ENCODE data around the gene TUBGCP2.
"Not testable (repeated sequence)": the region's sequence is repeated elsewhere in the genome, so short reads cannot be mapped to it uniquely, and the experiment has no call there.

The TUBGCP2 gene

DNA sequence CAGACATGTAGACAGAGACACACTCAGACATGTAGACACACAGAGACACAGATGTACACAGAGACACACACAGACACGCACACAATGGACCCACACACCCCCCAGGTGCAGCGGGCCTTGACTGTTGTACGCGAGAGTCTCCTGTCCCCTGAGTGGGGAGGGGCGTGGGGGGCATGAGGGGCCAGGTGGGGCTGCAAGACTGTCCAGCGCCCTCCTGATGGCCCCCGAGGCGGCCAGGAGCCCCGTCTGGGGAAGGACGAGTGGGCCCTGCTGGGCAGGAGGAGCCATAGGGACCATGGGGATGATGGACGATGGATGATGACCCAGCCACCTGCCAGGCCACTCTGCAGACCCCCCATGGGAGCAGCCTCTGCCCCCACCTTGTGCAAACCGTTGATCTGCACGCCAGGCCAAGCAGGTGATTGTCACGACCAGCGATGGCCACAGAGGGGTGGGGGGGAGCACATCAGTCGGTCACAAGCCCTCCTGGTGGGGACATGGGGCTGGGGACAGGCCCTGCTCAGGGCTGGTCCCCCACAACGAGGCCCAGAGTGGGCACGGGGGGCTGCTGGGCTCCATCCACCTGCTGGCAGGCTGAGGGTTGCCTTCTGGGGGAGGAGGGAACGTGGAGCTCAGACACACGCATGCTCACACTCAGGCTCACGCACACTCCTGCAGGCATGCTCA, 59.4 kb downstream of the TUBGCP2 start:
- DNase-seq (ENCODE audit: low read depth in 1 of 2, low spot score in 1 of 2) = no peak

DNA sequence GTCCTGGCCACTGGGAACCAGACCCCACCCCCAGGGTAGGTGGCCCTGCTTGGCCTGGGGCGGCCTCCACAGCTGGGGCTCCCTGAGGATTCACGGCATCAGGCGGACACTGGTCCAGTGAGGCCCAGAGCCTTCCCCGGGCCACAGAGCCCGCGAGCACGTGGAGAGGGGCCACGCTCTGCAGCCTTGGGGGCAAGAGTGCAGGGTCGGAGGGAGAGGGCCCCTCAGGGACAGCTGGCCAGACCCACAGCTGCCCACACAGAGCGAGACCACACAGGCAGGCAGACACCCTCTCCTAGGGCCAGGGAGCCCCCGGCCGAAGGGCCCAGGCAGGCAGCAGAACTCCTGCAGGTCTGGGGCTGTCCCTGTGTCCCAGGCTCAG, 60.3 kb downstream of the TUBGCP2 start:
- DNase-seq (ENCODE audit: low read depth in 1 of 2, low spot score in 1 of 2) = no peak

DNA sequence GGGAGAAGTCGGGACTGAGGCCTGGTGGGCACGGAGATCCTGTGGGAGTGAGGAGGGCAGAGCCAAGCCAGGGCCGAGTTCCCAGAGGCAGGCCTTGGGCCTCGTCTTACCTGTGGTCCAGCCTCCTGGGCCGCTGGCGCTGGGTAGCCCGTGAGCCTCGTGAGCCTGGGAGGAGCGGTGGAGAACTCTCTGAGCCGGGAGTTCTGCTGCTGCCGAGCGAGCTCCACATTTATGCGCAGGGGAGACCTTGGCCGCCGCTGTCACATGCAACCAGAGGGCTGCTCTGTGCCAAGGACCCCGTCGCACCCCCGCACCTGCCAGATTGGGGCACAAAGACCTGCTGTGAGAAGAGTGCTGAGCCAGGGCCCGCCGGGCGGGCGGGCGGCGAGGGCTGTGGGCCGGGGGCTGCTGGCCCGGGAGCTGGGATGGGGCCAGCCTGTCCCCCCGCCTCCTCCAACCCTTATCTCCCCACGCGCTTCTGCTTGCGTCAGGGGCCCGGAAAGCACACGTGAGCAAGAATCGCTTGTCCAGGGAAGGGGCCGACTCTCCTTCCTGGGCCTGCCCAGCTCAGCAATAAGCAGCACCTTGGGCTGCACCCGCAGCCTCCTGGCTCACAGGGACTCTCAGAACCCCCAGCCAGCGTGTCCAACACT, 60.9 kb downstream of the TUBGCP2 start:
- DNase-seq (ENCODE audit: low read depth in 1 of 2, low spot score in 1 of 2) = no peak

DNA sequence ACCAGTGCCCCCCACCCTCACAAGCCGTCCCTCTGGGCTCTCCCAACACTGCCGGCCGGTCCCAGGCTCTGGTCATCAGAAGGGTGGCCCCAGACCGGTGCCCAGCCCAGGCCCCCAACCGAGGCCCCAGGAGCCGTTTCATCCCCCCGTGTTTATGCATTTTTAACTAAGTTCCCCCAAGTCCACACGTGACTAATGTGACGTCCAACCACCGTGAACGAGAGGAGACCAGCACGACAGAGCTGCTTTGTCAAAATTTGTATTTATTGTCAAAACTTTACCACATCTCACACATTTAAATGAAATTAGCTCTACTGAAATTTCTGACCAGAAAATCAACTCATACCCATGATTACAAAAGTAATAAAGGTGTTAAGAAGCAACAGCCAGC, 62.4 kb downstream of the TUBGCP2 start:
- no peak for DNase-seq (ENCODE audit: low read depth in 1 of 2, low spot score in 1 of 2)

DNA sequence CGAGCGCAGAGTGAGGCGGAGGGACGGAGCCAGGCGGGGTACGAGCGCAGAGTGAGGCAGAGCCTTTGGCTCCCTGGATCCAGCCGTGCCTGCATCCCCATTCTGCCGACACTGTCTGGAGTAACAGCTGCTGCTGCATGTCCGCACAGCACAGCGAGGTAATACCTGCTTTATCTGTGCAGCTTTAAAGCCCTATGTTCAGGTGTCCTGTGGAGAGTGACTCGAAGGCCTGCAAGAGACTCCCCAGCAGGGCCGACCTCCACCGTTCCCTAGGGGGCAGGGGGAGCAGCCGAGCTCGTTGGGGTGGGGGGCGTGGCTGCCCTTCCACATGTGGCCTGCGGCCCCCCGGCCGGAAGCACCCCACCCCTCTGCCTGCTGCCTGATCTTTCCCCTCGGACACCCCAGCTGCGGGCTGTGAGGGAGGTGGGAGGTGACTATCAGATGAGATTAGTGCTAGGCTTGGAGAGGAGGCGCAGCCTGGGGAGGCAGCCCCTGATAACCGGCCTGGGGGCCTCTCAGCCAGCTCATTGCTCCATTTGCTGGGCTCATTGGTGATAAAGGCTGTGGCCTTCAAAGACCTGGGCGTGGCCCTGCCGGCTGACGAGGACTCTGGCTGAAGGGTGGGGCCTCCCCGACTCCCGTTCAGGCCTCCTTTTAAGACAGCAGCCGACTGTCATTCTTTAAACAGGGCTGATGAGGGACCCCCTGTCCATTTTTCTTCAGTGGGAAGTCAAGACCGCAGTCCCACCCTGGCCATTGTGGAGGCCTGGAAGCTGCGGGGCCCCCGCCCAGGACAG, 63.0 kb downstream of the TUBGCP2 start:
- no peak for DNase-seq (ENCODE audit: low read depth in 1 of 2, low spot score in 1 of 2)

DNA sequence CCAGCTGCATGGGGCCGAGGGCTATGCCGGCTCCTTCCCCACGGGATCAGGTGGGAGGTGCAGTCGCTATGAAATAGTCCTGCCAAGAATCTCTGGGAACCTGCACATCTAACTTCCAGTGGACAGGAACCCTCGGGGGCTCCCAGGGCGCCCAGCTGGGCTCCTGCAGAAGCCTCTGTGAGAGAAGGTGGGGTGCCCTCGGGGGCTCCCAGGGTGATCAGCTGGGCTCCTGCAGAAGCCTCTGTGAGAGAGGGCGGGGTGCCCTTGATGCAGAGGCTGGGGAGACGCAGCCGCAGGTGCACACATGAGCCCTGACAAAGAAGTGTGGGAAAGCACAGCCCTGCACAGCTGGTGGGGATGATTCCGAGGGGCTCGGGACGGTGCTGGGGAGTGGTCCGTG, 65.1 kb downstream of the TUBGCP2 start:
- no peak for DNase-seq (ENCODE audit: low read depth in 1 of 2, low spot score in 1 of 2)

DNA sequence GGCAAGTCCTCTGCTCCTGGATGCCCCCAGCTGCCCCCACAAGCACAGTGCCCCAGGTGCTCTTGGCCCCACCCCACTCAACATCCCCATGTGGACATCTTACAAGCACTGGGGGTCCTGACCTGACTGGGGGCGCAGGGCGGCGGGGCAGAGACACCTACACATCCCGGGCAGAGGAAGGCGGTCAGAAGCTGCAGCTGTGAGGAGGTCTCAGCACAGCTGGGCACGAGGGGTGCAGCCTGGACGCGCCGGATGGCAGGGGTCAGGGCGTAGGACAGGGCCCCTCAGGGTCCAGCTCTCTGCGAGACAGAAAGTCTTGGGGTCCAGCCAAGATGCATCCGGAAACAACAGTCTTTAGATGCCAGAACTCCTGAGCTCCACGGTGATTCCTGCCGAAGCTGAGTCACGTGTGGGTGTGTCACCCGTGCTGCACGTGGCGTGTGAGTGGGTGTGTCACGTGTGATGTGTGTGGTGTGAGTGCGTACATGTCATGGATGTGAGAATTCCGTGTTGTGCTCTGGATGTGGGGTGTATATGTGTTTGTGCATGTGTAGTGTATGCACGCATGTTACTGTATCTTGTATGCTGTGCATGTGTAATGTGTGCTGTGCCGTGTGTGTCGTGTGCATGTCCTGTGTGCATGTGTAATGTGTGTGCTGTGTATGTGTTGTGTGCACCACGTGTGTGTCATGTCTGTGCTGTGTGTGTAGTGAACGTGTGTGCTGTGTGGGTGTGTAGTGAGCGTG, 65.9 kb downstream of the TUBGCP2 start:
- DNase-seq (ENCODE audit: low read depth in 1 of 2, low spot score in 1 of 2) = no peak

DNA sequence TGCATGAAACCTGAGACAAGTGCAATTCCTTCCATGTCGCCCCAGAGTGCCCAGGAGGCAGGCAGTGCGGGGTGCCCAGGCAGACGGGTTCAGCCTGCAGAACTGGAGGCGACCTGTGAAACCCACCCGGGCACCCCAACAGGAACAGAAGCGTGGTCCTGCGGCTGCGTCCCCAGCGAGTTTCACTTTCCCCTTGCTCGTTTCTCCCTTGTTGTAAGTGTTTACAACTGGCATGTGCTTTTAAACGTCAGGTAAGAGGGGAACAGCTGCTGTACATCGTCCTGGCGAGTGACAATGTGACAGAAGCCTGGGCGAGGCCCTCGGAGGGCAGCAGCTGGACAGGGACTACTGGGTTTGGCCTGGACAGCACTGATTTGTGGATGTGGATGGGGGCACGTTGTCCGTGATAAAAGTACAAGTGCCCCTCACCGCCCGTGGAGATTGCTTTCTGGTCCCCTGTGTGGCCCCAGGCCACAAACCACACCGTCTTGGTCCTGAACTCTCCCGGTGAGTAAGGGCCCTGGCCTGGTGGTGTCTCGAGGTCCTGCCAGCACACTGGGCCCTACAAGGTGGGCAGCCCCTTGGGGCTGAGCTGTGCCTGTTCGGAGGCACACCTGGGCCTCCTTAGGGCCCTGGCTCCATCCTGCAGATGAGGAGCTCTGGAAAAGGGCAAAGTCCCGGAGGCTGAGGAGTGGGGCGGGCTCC, 67.0 kb downstream of the TUBGCP2 start:
- DNase-seq (ENCODE audit: low read depth in 1 of 2, low spot score in 1 of 2) = no peak

DNA sequence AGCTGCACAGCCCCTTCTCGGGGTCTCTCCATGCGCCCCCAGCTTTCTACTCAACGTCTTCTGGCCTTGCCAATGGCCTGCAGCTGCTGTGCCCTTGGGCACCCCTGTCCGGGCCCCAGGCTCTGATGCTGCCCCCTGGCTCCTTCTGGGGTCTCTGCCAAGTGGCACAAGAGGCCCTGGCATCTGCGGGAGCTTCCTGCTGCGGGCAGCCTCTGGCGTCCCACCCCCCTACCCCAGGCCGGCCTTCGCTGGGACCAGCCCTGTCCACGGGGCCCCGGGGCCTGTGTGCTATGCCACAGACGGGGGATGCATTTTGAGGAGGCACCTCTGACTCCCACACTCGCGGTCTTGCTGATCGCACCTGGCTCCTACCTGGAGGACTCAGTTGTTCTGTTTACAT, 68.7 kb downstream of the TUBGCP2 start:
- no peak for DNase-seq (ENCODE audit: low read depth in 1 of 2, low spot score in 1 of 2)

DNA sequence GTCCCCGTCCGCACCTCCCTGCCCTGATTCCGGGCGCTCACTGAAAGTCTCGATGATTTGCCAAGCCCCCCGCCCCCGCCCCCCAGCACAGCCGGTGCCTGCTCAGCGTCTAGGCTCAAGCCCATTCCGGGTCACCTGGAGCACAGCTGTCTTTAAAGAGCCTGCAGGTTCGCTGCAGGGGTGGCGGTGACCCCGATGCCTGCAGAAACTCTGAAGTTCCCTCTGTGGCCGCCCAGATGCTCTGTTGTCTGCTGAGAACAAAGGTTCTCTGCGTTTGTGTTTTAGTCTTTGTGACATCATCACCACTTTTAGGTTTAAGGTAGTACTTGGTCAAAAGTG, 70.2 kb downstream of the TUBGCP2 start:
- no peak for DNase-seq (ENCODE audit: low read depth in 1 of 2, low spot score in 1 of 2)

DNA sequence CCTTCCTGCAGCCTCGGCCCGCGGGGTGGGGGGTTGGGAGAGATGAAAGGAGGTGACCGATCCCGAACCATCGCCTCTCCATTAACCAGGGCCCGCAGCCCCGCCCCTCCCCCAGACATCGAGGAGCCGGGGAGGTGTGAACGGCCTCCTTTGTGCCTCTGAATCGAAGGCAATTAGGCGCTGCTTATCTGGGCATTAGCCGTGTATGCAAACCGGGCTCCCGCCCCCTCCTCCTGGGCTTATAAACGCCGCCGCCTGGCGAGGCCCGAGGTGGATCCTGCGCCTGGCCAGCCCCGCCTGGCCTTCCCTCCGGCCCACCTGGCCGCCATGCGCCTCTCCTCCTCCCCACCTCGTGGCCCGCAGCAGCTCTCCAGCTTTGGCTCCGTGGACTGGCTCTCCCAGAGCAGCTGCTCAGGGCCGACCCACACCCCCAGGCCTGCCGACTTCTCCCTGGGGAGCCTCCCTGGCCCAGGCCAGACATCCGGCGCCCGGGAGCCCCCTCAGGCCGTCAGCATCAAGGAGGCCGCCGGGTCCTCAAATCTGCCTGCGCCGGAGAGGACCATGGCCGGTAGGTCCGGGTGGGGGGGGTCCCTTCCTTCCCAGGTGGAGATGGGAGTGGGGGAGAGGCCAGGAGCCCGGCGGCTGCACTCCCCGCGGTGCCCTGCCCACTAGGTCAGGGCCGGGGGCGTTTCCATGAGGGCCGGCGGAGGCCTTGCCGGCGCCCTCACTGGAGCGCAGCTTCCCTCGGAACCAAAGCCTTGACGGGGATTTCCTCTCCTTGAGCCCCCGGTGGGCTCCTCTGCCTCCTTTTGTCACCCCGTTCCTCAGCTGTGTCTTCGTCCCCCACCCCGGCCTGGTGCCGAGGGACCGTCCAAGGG, 70.8 kb downstream of the TUBGCP2 start, which contains the start of gene VENTX:
TSS of gene VENTX (plus strand) at position 268 of the 878 bp plus-strand sequence. CDS start at position 328, 60 bp downstream.
- no peak for DNase-seq (ENCODE audit: low read depth in 1 of 2, low spot score in 1 of 2)

DNA sequence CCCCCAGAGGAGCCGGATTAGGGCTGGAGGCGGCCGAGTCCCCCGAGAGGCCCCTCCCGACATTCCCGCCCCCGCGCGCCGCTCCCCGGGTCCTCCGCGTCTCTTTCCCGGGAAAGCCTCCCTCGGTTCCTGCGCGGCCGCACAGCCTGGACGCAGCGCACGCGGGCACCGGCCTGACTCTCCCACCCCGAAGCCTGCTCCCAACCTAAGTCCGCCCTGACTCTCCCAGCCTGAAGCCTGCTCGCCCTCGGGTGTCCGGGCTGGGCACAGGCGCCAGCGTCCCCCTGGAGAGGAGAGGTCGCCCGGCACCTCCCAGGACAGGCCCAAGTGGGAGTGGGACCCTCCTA, 71.5 kb downstream of the TUBGCP2 start:
- no peak for DNase-seq (ENCODE audit: low read depth in 1 of 2, low spot score in 1 of 2)

DNA sequence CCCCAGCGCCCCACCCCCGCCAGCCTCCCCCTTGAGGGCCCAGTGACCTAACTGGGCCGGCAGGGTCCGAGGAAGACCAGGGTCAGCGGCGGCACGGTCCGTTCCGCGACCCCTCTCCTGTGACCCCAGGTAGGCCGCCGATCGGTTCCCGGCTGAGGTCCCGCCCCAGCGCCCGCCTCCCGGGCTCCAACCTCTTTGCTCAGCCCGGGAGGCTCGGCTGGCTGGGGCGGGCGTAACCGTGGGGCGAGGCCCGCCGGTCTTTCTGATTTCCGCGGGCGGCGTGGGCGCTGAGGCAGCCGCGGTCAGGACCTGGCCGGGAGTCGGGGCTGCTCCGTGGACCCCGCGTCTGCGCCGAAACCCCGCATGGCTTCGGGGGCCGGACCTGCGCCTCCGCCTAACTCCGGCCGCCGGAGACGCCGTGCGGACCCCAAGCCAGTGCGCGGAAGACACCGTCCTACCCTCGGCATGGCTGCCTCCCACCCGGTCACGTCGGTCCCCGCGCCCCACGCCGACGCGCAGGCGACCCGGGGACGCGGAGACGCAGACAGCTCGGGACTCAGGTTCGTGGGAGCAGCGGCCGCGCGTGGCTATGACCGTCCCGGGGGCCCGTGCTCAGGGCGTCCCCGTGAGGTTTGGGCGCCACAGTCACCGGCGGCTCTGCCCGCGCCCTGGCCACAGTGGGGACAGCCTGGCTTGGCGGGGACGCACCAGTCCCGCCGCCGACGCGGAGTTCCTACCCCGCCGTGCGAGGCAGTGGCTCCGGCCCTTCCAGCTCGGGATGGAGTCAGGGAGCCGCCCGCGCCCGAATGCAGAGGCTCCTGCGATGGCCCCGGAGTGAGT, 72.1 kb downstream of the TUBGCP2 start:
- DNase-seq (ENCODE audit: low read depth in 1 of 2, low spot score in 1 of 2) = no peak

DNA sequence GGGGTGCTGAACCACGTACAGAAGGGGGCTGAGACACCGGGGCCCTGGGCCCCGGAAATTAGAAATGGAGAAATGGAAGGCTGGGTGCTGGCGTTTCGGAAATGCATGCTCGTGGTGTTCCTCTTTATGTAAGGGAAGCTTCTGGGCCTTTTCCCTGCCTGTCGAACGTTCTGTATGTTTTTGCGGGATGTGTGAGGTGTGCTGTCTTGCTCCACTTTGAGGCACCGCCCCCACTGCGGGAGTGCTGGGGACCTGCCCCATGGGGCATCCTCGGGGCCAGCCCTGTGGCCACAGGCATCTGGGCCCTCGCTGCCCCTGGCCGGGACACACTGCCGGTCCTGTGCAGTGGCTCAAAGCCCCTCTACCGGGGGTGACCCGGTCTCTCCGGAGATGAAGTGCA, 72.7 kb downstream of the TUBGCP2 start:
- no peak for DNase-seq (ENCODE audit: low read depth in 1 of 2, low spot score in 1 of 2)

DNA sequence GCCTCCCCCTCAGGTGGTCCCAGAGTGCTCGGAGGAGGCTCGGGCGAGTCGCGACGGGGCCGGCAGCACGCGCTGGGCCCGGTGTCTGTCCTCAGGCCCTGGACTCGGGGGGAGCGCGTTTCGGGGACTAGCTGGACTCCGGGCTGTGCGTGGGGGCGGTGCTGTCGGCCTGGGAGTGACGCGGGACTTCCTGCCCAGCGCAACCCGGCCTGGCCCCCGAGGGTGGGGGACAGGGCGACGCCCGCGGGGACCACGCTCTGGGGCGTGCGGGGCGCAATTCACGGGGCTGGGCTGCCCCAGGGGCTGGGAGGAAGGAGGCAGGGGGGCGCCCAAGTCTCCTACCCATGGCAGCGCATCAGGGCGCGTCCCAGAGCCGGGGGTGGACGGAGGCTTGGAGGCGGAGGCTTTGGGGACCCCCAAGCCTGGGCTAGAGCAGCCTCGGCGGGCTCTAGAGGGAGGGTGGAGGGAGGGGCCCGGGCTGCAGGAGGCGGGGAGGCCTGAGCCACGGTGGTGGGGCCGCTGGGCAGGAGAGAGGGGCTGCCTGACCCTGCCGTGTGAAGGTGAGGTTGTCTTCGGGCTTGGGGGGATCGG, 73.3 kb downstream of the TUBGCP2 start:
- DNase-seq (ENCODE audit: low read depth in 1 of 2, low spot score in 1 of 2) = no peak

DNA sequence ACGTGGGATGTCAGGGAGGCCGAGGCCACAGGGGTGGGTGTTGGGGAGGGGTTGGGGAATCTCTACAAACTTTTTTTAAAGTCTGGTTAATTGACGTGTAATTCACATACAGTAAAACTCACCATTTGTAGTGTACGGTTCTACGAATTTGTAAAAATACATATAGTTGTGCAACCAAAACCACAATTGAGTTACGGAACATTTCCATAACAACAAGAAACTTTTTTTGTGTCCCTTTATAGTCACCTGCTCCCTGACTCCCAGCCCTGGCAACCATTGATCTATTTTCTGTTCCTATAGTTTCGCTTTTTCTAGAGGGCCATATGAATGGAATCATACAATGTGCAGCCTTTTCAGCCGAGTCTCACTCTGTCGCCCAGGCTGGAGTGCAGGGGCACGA, 73.9 kb downstream of the TUBGCP2 start:
- not testable (repeated sequence) for DNase-seq (ENCODE audit: low read depth in 1 of 2, low spot score in 1 of 2)

DNA sequence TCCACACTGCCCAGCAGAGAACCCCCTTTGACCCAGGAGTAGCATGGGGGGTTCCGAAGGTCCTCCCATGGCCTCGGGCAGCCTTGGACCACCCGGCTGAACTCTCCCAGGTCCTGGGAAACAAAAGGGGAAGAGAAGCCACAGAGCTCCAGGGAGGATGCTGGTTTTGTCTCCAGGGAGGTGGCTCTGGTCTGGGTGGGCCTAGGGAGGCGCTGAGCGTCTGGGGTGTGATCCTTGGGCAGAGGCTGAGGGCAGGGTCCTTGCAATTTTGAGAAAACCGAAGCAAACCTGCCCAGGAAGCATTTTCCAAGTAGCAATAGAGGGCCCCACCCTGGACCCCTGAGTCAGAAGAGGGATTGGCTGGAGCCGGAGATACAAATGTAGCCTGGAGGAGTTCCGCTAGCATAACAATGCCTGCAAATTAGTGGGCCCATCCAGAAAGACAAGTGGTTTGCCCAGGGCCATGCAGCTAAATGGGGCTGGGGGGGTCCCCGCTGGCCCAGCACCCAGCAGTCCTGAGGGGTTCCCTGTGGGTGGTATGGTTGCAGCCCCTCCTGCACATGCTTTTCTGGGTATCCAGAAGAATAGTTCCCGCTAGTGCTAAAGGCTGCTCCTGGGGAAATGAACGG, 76.6 kb downstream of the TUBGCP2 start:
- no peak for DNase-seq (ENCODE audit: low read depth in 1 of 2, low spot score in 1 of 2)

DNA sequence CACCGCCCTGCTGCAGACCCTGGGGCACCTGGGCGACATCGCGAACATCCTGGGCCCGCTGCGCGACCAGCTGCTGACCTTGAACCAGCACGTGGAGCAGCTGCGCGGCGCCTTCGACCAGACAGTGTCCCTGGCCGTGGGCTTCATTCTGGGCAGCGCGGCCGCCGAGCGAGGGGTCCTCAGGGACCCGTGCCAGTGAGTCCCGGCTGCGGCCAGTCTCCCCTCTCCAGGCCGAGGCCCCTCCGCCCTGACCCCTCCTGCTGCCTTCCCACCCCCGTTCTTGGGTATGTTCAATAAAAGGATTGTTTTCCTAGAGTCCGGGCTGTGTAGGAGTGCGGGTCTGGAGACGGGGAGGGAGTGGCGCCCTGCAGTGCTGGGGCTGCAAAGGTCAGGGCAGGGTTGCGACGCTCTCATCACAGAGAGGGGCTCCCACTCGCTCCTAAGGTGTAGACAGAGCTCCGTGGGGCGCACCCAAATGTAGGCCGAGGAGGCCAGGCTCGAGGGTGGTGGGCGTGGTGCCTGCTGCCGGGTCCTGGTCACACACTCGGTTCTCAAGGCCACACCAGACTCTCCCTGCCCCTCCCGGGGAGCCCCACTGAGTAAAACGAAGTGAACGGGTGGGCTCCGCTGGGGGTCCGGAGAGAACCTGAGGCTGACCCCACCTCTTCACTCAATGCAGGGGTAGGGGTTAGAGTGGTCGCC, 77.3 kb downstream of the TUBGCP2 start:
- DNase-seq (ENCODE audit: low read depth in 1 of 2, low spot score in 1 of 2) = no peak
